ENCODE results near the gene SRSF1. TPM values are rescaled to one million over a fixed set of nuclear protein-coding genes. Genes with fewer than 3 reads are reported as not detected.
A peak's percentile ranks its signal among the peaks of the same experiment; 100 is the strongest.

The SRSF1 gene
- polyA plus RNA-seq, 2 of the 4 experiments (the other 2 are of a cell fraction), result 364 to 490 TPM

- H3K9me3 ChIP-seq, result no peaks in the 10 kb centered on the region
- peak; percentile 71 to 74; a peak in 5 of 6 replicates for ATAC-seq
- TF ChIP-seq HOXA7 (CRISPR knock-in tag; IDR thresholded peaks at IDR 0.05) (peak; percentile 71), ZSCAN20 (CRISPR knock-in tag; IDR thresholded peaks at IDR 0.05) (no peak), HMGXB4 (CRISPR knock-in tag; IDR thresholded peaks at IDR 0.05; ENCODE audit: borderline replicate concordance) (0 out of 2 replicates have a peak, but pooled peaks have one; percentile 41), POLR2AphosphoS2 (conservative IDR thresholded peaks at IDR 0.05; ENCODE audit: low read length) (peak; percentile 60), SMC3 (IDR thresholded peaks at IDR 0.05) (peak; percentile 73), MAFK (IDR thresholded peaks at IDR 0.05; ENCODE audit: partially characterized antibody) (peak; percentile 42), HEYL (CRISPR knock-in tag; IDR thresholded peaks at IDR 0.05) (no peak), CTCF (IDR thresholded peaks at IDR 0.05) (peak; percentile 98), JUN (IDR thresholded peaks at IDR 0.05) (peak in 1 of 2 experiments; percentile 22; a peak in 2 of 5 replicates), ZC3H11A (IDR thresholded peaks at IDR 0.05) (no peak), RAD21 (conservative IDR thresholded peaks at IDR 0.05 in 1 of 2, IDR thresholded peaks at IDR 0.05 in 1 of 2) (peak; percentile 76 to 79)
- POLR2A ChIA-PET, result interaction anchor here (0.7 to 4.5 kb wide), 10 partner anchors 9 to 150 kb away, joined by 3 to 44 read pairs (median 6); partner anchors contain the start of genes DYNLL2 and MRPS23
- FAIRE-seq, result peak; percentile 89
- no peak overlapping the region for H3K4me3 ChIP-seq
- peak; percentile 53 to 81 for DNase-seq (ENCODE audit: low read depth in 1 of 2, low spot score in 1 of 2)
- H3K4me1 ChIP-seq, result peaks cover 68% of the 10 kb centered on the region
- WGBS (ENCODE audit: missing lambda C conversion rate), result 85% methylated on average over 1 of the region's 1 CpG
- H3K4me2 ChIP-seq, result 0 out of 3 replicates have a peak overlapping the region, but pooled peaks have one; percentile 4
- CTCF ChIA-PET, result interaction anchor here (0.5 to 26.3 kb wide), 48 partner anchors 8 to 1888 kb away, joined by 3 to 1377 read pairs (median 5); partner anchors contain the start of genes CUEDC1, MRPS23, SRSF1 and VEZF1
- no peak overlapping the region for H3K27ac ChIP-seq
These were observed 7.5 kb downstream of the SRSF1 start for GRCh38 chr17:57999496-58000017.

GRCh38 chr17:57999010-57999495, 8.0 kb downstream of the SRSF1 start:
- Histone ChIP-seq H3K9me3 (no peaks in the 10 kb centered on the region), H3K4me3 (no peak overlapping the region), H3K4me1 (peaks cover 68% of the 10 kb centered on the region), H3K27ac (no peak overlapping the region), H3K4me2 (0 out of 3 replicates have a peak overlapping the region, but pooled peaks have one; percentile 4)
- peak; percentile 74 for TF ChIP-seq FOSB (CRISPR knock-in tag; IDR thresholded peaks at IDR 0.05)
- TF ChIP-seq HOXB5 (CRISPR knock-in tag; IDR thresholded peaks at IDR 0.05), result peak; percentile 10; the same call in 1 of the 2 replicates
- no peak for TF ChIP-seq HDAC2 (IDR thresholded peaks at IDR 0.05)
- TF ChIP-seq ELK1 (IDR thresholded peaks at IDR 0.05; ENCODE audit: low read depth, low read length), result no peak
- peak; percentile 8; the same call in 1 of the 2 replicates for TF ChIP-seq TFCP2L1 (CRISPR knock-in tag; IDR thresholded peaks at IDR 0.05)
- peak; percentile 72; the same call in 1 of the 2 replicates for TF ChIP-seq HMGXB4 (CRISPR knock-in tag; IDR thresholded peaks at IDR 0.05; ENCODE audit: borderline replicate concordance)
- FAIRE-seq (no peak), DNase-seq (ENCODE audit: low read depth in 1 of 2, low spot score in 1 of 2) (no peak), ATAC-seq (no peak)
- ChIA-PET POLR2A (interaction anchor here (0.5 to 4.5 kb wide), 10 partner anchors 9 to 149 kb away, joined by 3 to 44 read pairs (median 4); partner anchors contain the start of genes DYNLL2 and MRPS23), CTCF (interaction anchor here (0.5 to 26.3 kb wide), 38 partner anchors 8 to 869 kb away, joined by 3 to 1377 read pairs (median 6); partner anchors contain the start of genes CUEDC1, MRPS23, SRSF1 and VEZF1)
